Right ventricle myocardium superior (tissue), 1 donor: ENCODE measurements around the gene GPR150. TPM values are rescaled to one million over a fixed set of nuclear protein-coding genes. Genes with fewer than 3 reads are reported as not detected.

ENCODE experiments used
- ATAC-seq: fragments of 200-7000 bp; cut with Tn5 transposase; one replicate; pipeline ENCODE4 v1.9.1; 2020; ENCODE audit warnings: mild to moderate bottlenecking; ENCODE audit not compliant: poor library complexity
- DNase-seq: peaks from one replicate; pipeline ENCODE4 v3.0.0-alpha.2; 2020
- intact Hi-C: fragments of 100-400 bp; cut with DNase I; formaldehyde crosslinking; loops from one replicate; pipeline ENCODE4 v1.11.2; 2022
- long read RNA-seq: library from polyadenylated mRNA; unstranded; transcript quantifications from one replicate; pipeline ENCODE4 v2.0.0, GENCODE V29; 2021
- total RNA-seq: library from RNA; stranded (reverse); fragmentation: NEBNext Ultra II Directional; extraction: Animal tissue kit (Norgen Biotek cat#: 25700); gene quantifications from one replicate; pipeline ENCODE4 v1.2.1, GENCODE V29; 2021
- donor health status: DM: no; HTN: yes; CAD: no; lungs with severe emphysema.

GPR150 gene
- not detected for total RNA-seq
- long read RNA-seq: 0 reads

DNA sequence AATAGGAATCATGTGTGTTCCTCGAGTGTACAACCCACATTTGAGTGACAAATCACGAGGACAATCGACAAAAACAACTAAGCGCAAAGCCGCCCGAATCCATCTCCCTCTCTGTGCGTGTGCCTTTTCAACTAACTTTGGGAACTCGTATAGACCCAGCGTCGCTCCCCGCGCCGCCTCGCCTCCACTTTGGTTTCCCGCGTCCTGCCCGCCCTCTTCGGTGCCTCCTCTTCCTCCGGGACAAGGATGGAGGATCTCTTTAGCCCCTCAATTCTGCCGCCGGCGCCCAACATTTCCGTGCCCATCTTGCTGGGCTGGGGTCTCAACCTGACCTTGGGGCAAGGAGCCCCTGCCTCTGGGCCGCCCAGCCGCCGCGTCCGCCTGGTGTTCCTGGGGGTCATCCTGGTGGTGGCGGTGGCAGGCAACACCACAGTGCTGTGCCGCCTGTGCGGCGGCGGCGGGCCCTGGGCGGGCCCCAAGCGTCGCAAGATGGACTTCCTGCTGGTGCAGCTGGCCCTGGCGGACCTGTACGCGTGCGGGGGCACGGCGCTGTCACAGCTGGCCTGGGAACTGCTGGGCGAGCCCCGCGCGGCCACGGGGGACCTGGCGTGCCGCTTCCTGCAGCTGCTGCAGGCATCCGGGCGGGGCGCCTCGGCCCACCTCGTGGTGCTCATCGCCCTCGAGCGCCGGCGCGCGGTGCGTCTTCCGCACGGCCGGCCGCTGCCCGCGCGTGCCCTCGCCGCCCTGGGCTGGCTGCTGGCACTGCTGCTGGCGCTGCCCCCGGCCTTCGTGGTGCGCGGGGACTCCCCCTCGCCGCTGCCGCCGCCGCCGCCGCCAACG lies at the start of gene GPR150:
TSS of gene GPR150 (plus strand) at position 58 of the 840 bp plus-strand sequence. CDS start at position 247, 189 bp downstream.
- DNase-seq (peak; percentile 72), ATAC-seq (peak; percentile 67)
- intact Hi-C loops: no loop called here

DNA sequence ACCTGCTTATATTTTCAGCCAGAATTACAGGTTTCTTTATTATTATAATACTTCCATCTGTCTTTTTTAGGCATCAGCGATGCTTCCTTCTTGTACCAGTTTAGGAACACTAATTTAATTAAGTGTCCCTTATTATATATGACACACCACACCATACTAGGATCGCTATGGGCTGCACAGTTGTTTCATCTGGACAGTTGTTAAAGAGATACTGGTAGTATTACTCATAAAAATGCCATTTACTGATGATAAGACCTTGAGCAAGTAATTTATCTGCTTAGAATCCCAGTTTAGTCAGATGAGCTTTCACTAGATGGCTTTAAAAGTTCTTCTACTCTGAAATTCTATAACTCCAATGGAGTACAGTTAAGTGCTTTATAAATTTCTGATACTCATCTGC lies 47.9 kb upstream of the GPR150 start:
- ATAC-seq (no peak), DNase-seq (no peak)
- intact Hi-C loops: no loop called here

DNA sequence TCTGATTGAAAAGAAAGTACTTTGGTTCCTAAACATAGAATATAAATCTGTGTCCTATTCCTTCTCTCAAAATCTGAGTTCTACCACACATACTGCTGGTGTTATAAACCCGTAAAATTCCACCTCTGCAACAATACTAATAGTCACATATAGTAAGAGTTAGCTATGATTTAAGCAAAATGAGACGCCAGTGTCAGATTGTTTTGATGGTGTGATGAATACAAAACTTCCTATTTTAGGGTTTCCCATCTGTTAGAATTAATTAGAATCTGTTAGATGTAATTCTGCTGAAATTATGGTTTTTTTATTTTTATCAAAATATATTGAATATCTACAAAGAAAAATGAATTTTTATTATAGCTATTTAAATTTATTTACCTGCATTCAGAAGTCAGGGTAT lies 38.3 kb upstream of the GPR150 start:
- intact Hi-C loops: no loop called here
- DNase-seq: no peak
- no peak for ATAC-seq

DNA sequence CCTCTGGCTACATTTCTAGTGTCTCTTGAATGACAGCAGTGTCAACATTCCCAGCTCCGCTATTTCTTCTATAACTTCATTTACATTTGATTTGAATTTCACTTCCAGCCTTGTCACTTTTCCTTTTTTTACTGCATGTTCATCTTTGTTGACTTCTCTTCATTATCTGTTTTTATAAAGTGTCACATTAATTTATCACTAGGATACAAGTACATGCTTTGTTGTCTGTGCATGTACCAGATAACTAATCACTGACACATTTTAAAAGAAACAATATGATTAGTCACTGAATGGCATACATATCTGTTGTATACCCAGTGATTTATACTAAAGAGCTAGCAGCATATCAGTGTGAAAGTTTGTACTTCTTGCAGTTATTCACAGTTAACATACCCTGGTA lies 35.9 kb upstream of the GPR150 start:
- ATAC-seq: no peak
- intact Hi-C loops: no loop called here
- DNase-seq: no peak

DNA sequence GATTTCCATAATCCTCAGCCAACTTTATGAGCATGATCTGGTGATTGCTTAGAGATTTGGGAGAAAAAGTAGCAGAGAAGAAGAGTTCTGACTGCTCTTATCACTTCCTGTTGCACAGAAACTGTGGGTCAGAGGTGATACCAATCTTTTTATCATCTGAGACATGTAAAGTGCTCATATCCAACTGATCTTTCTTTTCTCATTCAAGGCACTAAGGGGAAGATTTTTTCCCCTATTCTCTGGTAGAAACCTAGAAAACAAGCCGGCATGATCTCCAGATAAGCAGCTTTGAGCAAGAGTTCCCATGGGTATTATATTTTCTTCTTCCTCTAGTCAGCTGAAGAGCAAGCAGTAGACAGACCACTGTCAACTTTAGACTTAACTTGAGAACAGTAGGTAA lies 29.0 kb upstream of the GPR150 start:
- intact Hi-C loops: no loop called here
- ATAC-seq (no peak), DNase-seq (no peak)

DNA sequence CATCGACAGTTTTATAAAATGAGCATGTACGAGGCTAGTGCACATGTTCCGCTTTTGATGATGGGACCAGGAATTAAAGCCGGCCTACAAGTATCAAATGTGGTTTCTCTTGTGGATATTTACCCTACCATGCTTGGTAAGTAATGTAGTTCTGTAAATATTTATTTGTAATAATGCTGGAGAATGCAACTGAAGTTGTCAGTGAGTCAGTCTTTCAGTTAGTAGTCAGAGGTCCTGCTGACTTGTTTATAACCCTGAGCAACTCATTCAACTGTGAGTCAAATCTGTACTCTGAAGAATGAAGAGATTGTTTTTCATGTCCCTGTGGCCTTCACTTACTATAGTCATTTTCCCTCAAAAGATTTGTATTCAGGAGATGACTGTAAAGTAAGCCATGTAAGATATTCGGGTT lies 28.4 kb upstream of the GPR150 start:
- DNase-seq (no peak), ATAC-seq (no peak)
- intact Hi-C loops: no loop called here

DNA sequence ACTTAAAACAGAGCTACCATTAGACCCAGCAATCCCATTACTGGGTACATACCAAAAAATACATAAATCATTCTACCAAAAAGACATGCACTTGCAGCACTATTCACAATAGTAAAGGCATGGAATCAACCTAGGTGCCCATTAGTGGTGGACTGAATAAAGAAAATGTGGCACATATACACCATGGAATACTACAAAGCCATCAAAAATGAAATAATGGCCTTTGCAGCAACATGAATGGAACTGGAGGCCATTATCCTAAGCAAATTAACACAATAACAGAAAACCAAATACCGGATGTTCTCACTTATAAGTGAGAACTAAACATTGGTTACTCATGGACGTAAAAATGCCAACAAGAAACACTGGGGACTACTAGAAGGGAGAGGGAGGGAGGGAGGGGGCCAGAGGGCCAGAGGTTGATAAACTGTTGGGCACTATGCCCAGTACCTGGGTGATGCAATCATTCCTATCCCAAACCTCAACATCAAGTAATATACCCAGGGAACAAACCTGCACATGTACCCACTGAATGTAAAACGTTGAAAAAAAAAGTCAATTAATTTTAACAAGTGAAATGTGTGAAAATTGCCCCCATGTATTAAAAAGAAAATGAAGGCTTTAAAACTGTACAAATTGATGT lies 24.5 kb upstream of the GPR150 start:
- ATAC-seq (peak; percentile 41), DNase-seq (no peak)
- intact Hi-C loops: no loop called here

DNA sequence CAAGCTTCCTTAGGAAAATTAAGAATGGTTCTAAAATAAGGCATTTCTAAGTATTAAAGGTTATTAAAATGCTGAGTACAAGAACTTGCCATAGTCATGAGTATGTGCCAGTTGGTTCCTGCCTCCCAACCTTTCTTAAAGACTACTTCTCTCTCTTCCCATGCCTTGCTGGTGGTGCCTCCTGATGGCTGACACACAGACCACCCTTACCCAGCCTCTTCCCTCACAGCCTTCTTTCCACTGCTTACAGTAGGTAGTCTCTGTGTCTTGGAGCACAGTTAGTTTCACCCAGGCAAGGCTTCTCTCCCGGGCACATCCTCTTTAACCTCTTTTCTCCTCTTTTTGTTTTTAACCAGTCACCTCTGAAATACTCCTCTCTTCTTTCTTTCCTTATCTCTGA lies 20.6 kb upstream of the GPR150 start:
- no peak for ATAC-seq
- no peak for DNase-seq
- intact Hi-C loops: no loop called here

DNA sequence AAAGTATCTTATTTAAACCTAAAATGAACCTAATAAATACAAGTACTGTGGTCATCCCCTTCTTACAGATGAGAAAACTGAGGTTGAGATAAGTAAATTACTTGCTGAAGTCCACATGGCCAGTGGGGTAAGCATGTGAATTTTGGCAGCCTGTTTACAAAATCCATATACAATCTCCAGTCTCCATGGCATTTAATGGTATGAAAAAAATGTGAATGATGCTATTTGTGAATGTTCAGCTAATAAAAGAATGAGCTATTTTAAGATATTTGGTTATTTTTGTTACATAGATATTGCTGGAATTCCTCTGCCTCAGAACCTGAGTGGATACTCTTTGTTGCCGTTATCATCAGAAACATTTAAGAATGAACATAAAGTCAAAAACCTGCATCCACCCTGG lies 19.3 kb upstream of the GPR150 start:
- no peak for ATAC-seq

DNA sequence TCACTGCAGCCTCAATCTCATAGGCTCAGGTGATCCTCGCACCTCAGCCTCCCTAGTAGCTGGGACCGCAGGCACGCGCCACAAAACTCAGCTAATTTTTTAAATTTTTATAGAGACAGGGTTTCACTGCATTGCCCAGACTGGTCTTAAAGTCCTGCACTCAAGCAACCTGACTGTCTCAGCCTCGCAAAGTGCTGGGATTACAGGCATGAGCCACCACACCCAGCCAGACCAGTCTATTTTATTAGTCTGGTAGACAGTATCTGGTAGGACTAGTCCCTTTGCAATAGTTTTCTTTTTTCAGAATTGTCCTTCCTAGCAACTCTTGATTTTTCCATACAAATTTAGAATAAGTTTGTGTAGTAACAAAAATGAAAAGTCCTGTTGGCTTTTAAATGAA lies 14.1 kb upstream of the GPR150 start:
- no peak for ATAC-seq
- intact Hi-C loops: no loop called here
- DNase-seq: no peak

More for the DNA sequence above, 19.3 kb upstream of the GPR150 start:
- no peak for DNase-seq
- intact Hi-C loops: no loop called here

DNA sequence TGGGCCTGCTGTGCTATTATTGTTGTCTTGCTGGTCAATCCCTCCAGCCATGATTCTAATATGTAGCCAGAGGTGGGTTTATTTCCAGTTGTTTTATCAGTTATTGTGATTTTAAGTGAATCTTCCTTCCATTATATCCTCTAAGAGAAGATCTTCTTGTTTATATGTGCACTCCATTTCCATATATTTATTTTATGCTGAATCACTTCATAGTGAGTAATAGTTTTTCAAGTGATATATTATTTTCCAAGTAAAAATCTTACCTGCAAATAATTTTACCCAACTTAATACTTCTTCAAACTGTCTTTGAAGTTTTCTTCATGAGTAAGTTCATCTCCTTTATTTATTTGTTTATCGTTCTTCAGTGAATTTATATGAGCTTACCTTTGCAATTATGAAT lies 13.5 kb upstream of the GPR150 start:
- ATAC-seq: no peak
- no peak for DNase-seq
- intact Hi-C loops: no loop called here

DNA sequence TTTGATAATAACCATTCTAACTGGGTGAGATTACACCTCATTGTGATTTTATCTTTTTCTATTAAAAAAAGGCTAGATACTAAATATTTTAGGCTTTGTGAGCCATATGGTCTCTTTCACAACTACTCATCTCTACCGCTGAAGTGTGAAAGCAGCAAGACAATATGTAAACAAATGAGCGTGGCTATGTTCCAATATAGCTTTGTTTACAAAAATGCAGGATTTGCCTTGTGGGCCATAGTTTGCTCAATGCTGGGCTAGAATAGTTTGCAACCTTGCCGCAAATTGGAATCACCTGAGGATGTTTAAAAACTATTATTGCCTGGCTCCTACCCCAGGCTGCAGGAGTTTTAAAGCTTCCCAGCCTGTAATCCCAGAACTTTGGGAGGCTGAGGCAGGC lies 10.2 kb upstream of the GPR150 start:
- intact Hi-C loops: no loop called here
- DNase-seq: no peak
- no peak for ATAC-seq

DNA sequence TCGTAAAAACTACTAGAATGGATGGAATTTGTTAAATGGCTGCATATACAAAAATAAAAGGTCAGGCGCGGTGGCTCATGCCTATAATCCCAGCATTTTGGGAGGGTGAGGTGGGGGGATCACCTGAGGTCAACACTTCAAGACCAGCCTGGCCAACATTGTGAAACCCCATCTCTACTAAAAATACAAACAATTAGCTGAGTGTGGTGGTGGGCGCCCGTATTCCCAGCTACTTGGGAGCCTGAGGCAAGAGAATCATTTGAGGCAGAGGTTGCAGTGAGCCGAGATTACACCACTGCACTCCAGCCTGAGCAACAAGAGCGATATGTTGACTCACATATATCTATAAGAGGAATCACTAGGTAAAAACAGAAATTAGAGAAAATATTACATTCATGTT lies 9.3 kb upstream of the GPR150 start:
- no peak for DNase-seq
- no peak for ATAC-seq
- intact Hi-C loops: no loop called here

DNA sequence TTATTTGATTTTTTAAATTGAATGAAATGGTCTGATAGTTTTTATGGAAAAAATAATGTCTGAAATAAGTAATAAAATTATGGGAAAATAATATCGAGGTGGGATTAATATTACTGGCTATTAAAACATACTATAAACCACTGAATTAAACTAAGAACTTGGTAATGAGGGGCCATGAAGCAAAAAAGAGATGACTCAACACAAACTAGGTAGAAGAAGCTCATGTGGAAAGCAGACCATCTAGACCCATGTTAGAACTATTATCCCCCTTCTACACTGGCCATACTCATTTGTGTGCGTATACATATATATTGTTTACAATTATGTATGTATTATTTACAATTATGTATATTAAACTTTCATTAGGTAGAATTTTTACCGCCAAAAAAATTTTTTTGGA lies 8.5 kb upstream of the GPR150 start:
- intact Hi-C loops: no loop called here
- no peak for DNase-seq
- no peak for ATAC-seq

DNA sequence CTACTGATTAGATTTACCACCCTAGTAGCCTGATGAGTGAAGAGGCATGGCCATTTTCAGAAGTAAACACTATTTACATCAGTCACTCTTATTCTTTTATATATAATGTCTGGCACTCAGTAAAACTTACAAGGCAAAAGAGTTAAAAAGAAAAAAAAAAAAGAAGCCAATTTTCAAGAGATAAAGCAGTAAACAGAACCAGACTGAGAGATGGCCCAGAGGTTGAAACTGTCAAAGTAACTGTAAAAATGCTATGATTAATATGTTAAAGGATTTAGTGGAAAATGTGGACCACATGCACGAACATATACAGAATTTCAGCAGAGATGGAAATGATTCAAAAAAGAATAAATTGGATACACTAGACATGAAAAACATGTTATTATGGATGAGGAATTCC lies 6.4 kb upstream of the GPR150 start:
- intact Hi-C loops: no loop called here
- ATAC-seq: no peak

DNA sequence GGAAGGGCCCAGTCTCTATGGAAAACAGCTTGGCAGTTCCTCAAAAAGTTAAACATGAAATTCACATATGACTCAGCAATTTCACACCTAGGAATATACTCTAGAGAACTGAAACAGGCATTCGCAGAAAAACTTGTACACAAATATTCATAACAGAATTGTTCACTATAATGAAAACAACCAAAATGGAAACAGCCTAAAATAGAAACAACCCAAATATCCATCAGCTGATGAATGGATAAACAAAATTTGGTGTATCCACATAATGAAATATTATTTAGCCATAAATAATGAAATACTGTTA lies 4.8 kb upstream of the GPR150 start:
- ATAC-seq (no peak), DNase-seq (no peak)
- intact Hi-C loops: no loop called here

More for the DNA sequence above, 6.4 kb upstream of the GPR150 start:
- DNase-seq: no peak

DNA sequence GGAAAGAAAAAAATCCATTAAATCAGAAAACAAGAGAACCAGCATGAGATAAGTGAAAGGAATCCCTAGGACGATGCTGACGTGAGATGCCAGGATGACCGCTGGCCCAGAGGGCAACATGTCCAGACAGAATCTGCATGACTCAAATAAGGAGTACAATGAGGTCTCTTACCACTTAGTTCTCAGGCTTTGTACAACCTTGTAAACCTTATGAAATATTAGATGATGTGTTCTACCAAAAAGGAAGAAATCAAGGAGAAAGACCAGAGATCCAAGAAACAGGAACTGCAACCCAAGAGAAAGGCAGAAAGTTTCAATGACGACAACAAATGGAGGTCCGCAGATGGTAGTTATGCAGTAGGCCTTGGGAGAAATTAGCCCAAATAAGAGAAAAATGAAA lies 2.8 kb upstream of the GPR150 start:
- no peak for ATAC-seq
- intact Hi-C loops: no loop called here
- no peak for DNase-seq

DNA sequence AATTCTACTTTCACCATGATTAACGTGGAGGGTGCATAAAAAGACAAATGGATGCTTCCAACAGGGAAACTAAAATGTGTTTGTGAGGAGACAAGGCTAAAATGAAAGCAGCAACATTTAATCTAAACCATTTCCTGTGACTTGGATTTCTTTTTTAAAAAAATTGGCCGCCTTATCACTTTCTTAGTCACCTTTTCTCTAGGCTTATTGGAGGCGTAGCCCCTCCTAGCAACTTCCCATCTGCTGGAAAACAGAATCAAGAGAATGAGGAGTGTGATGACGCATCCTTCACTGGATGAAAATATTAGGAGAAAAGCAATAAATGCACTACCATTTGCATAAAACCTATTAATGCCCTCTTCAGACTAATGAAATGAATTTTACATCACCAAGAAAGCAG lies 791 bp upstream of the GPR150 start:
- intact Hi-C loops: no loop called here
- DNase-seq (no peak), ATAC-seq (no peak)

DNA sequence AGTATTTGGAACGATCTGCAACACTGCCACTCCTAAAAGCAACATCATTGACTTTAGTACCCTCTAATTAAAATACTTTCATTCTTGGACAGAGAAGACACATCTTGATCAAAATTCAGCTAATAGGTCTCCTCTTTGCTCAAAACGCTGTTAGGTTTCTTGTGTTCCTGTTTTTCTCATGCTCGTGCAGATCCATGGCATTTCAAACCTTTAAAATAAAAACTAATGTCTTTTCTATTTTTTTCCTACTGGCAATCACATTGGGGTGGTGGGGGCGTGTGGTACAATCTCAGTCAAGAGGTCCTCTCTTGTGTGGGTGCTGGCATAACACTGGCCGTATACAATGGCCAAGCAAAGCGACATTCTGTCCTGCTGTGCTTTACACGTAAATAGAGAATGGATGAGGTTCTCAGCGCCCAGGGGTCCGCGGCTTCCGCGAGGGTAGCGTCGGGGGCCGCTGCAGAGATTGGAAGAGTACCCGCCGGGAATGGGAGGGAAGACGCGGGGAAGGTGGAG lies 315 bp upstream of the GPR150 start:
- intact Hi-C loops: no loop called here
- DNase-seq: no peak
- ATAC-seq: peak; percentile 4
